ENCODE data around the gene CUX1. TPM values are rescaled to one million over a fixed set of nuclear protein-coding genes. Genes with fewer than 3 reads are reported as not detected.
"Not testable (repeated sequence)": the region's sequence is repeated elsewhere in the genome, so short reads cannot be mapped to it uniquely, and the experiment has no call there.

The CUX1 gene
- total RNA-seq, 1 donor from 2014 or later, result 89.1 TPM

DNA sequence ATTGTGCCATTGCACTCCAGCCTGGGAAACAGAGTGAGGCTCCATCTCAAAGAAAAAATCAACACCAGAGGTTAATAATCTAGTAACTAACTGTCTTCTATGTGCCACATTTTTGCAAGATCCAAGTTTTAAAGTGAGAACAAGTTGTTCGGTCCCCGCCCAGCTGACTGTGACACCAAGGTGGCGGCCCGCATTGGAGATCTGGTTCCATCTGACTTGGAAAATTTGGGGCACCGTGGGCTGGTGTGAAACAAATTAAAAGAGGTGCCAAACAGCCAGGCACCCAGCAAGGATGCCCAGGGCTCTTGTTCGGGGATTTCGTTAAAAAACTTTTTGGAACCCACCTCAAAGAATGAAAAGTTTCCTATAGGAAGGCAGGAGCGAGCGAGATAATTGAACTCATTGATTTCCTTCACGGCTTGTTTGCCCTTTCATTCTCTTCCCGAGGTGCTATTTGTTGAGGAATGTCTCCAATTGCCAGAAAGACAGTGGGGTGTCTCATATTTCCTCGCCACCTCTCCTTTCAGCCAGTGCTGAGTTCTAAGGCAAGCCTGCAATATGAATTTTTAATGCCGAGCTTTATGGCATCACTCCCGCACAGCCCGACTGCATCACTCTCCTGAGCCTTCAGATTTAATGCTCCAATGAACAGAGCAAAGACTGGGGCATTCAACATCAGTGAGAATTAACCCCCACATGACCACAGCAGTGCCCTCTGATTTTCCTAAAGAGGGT, 312.4 kb downstream of the CUX1 start:
- TF ChIP-seq, protein P1, sequence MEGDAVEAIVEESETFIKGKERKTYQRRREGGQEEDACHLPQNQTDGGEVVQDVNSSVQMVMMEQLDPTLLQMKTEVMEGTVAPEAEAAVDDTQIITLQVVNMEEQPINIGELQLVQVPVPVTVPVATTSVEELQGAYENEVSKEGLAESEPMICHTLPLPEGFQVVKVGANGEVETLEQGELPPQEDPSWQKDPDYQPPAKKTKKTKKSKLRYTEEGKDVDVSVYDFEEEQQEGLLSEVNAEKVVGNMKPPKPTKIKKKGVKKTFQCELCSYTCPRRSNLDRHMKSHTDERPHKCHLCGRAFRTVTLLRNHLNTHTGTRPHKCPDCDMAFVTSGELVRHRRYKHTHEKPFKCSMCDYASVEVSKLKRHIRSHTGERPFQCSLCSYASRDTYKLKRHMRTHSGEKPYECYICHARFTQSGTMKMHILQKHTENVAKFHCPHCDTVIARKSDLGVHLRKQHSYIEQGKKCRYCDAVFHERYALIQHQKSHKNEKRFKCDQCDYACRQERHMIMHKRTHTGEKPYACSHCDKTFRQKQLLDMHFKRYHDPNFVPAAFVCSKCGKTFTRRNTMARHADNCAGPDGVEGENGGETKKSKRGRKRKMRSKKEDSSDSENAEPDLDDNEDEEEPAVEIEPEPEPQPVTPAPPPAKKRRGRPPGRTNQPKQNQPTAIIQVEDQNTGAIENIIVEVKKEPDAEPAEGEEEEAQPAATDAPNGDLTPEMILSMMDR (IDR thresholded peaks at IDR 0.05), result no peak
- H3K4me3 Mint-ChIP-seq (ENCODE audit: unreplicated experiment), result no peak overlapping the region
- no peak for DNase-seq (ENCODE audit: extremely low spot score, unreplicated experiment)
- peaks cover 5% of the 10 kb centered on the region for H3K36me3 Mint-ChIP-seq (ENCODE audit: unreplicated experiment)
- H3K9me3 Mint-ChIP-seq (ENCODE audit: unreplicated experiment), result no peaks in the 10 kb centered on the region
- H3K4me1 Mint-ChIP-seq (ENCODE audit: unreplicated experiment), result peaks cover 33% of the 10 kb centered on the region
- no peaks in the 10 kb centered on the region for H3K27me3 Mint-ChIP-seq (ENCODE audit: unreplicated experiment)
- H3K27ac Mint-ChIP-seq (ENCODE audit: unreplicated experiment), result no peak overlapping the region

DNA sequence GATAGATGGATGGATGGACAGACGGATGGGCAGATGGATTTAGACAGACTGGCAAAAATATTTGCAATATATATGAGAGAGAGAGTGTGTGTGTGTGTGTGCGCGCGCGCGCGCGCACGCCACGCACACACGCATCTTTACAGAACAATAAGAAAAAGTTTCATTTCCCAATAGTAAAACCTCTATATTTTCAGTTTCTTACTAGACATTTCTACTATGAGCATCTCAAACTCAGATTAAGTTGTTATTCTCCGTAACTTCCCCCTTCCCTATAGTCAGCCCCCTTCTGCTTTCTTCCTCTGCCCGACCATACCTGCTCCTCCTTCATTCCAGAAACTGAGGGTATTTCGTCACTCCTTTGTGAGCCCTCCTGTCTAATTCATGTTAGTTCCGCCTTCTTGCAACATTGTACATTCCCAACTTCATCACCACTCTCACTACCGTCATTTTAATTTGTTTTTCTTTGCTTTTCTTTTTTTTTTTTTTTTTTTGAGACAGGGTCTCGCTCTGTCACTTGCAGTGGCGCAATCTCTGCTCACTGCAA, 314.9 kb downstream of the CUX1 start:
- Mint-ChIP-seq H3K36me3 (ENCODE audit: unreplicated experiment) (peaks cover 5% of the 10 kb centered on the region), H3K9me3 (ENCODE audit: unreplicated experiment) (no peaks in the 10 kb centered on the region), H3K27me3 (ENCODE audit: unreplicated experiment) (no peaks in the 10 kb centered on the region), H3K4me3 (ENCODE audit: unreplicated experiment) (no peak overlapping the region), H3K27ac (ENCODE audit: unreplicated experiment) (no peak overlapping the region), H3K4me1 (ENCODE audit: unreplicated experiment) (peaks cover 30% of the 10 kb centered on the region)
- TF ChIP-seq, protein P1 (IDR thresholded peaks at IDR 0.05), result no peak
- no peak for DNase-seq (ENCODE audit: extremely low spot score, unreplicated experiment)

DNA sequence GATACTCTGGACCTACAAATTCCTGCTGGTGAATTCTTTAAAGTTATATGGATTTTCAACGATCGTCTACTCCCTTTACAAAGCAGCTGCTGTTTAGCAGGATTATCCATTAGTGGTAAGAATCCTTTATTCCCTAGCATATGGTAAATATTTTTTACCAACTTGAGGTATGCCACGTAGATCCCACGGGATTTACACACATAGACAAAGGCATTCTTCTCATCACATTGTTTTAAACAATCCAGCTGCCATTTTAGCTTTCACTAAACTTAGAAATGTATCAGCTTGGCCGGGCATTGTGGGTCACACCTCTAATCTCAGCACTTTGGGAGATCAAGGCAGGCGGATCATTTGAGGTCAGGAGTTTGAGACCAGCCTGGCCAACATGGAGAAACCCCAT, 321.2 kb downstream of the CUX1 start:
- Mint-ChIP-seq H3K4me3 (ENCODE audit: unreplicated experiment) (no peak overlapping the region), H3K9me3 (ENCODE audit: unreplicated experiment) (no peaks in the 10 kb centered on the region), H3K27ac (ENCODE audit: unreplicated experiment) (no peak overlapping the region), H3K27me3 (ENCODE audit: unreplicated experiment) (no peaks in the 10 kb centered on the region), H3K4me1 (ENCODE audit: unreplicated experiment) (peaks cover 17% of the 10 kb centered on the region), H3K36me3 (ENCODE audit: unreplicated experiment) (no peaks in the 10 kb centered on the region)
- no peak for DNase-seq (ENCODE audit: extremely low spot score, unreplicated experiment)
- TF ChIP-seq, protein P1 (IDR thresholded peaks at IDR 0.05), result no peak

DNA sequence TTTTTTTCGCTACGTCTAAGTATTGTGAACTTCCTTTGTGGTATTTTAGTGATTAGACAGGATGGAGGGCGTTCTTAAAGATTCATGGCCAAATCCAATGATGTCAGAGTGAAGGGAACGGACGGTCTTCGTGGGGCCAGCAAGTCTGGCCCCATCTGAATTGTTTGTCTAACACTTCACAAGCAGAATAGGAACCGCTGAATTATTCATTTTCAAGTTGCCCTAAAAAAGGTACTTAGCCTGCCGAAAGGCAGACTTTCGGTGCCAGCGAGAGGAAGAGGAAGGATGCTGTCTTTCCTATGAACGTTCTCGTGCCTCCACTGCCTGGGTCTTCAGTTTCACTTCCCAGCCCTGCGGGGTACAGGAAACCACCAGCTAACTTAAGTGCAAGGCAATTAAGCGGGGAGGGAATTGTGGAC, 323.5 kb downstream of the CUX1 start:
- H3K4me3 Mint-ChIP-seq (ENCODE audit: unreplicated experiment), result no peak overlapping the region
- DNase-seq (ENCODE audit: extremely low spot score, unreplicated experiment), result no peak
- H3K27me3 Mint-ChIP-seq (ENCODE audit: unreplicated experiment), result no peaks in the 10 kb centered on the region

DNA sequence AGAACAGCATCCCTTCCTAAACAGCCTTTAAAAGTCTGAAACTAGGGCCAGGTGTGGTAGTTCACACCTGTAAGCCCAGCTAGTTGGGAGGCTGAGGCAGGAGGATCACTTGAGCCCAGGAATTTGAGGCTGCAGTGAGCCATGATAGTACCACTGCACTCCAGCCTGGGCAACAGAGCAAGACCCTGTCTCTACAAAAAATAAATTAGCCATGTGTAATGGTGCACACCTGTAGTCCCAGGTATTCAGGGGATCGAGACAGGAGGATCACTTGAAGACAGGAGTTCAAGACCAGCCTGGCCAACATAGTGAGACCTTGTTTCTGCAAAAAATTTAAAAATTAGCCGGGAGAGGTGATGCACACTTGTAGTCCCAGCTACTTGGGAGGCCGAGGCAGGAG, 325.0 kb downstream of the CUX1 start:
- H3K27ac Mint-ChIP-seq (ENCODE audit: unreplicated experiment); H3K4me1 Mint-ChIP-seq (ENCODE audit: unreplicated experiment); H3K4me3 Mint-ChIP-seq (ENCODE audit: unreplicated experiment); DNase-seq (ENCODE audit: extremely low spot score, unreplicated experiment); H3K36me3 Mint-ChIP-seq (ENCODE audit: unreplicated experiment); H3K9me3 Mint-ChIP-seq (ENCODE audit: unreplicated experiment); H3K27me3 Mint-ChIP-seq (ENCODE audit: unreplicated experiment): not testable (repeated sequence)

More for the DNA sequence above, 323.5 kb downstream of the CUX1 start:
- peaks cover 5% of the 10 kb centered on the region for H3K36me3 Mint-ChIP-seq (ENCODE audit: unreplicated experiment)
- no peaks in the 10 kb centered on the region for H3K9me3 Mint-ChIP-seq (ENCODE audit: unreplicated experiment)
- no peak overlapping the region for H3K27ac Mint-ChIP-seq (ENCODE audit: unreplicated experiment)
- no peaks in the 10 kb centered on the region for H3K4me1 Mint-ChIP-seq (ENCODE audit: unreplicated experiment)
- TF ChIP-seq, protein P1 (IDR thresholded peaks at IDR 0.05), result no peak
